GM18870 (cell line): ENCODE data around the gene MACROH2A1.

Experiments
- ATAC-seq: cut with Tn5 transposase; IDR thresholded peaks from one replicate; pipeline ENCODE4 v1.9.1; 2021; ENCODE audit warnings: moderate library complexity; ENCODE audit not compliant: unreplicated experiment

Gene MACROH2A1

DNA sequence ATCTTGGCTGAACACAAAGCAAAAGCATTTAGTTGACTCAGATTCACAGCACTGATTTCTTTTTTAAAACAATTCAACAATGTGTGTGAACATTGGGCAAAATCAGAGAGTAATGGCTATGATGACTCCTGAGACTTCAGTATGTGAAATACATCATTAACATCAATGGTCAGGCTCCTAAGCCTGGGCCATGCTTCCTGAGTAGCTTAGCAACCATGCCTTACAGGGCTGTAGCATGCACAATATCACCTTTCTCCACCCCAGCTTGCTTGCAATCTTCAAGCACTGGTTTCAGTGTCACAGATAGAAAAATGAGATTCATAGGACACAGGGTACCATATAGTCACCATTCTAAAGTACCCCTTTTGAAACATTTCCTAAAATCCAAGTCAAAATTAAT lies 41.3 kb downstream of the MACROH2A1 start:
- ATAC-seq = no peak

DNA sequence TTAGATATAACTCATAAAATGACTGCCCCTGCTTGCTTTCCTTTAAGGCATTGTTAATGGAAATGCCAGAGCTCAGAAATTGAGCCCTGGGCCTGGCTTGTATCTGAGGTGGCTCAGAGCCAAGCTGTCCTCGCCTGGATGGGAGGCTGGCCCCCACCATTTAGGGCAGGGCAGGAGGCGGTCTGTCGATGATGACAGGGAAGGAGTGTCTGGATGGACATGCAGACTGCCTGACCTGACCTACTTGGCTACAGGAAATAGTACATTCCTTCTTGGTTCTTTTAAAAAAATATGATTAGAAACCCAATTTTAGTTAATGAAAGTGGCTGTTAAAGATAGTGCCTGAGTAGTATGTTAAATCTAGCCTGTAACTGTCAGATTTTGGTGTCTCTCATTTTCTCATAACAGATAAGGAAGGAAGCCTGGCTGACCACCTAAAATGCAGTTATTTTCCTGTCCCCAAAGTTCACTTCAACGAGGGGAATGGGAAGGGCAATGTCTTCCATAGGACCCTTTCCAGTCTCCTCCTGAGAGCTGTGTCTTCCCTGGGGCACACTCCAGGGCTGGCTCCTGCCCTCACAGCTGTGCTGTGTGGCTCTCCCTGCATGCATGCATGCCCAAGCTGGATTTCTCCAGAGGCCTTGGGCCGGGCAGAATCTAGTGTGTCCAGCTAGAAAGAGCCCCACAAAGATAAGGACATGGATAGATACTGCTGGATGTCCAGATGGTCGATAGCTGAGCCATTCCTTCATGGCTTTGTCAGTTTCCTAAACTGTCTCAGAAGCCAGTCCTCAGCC lies 42.3 kb downstream of the MACROH2A1 start:
- no peak for ATAC-seq

DNA sequence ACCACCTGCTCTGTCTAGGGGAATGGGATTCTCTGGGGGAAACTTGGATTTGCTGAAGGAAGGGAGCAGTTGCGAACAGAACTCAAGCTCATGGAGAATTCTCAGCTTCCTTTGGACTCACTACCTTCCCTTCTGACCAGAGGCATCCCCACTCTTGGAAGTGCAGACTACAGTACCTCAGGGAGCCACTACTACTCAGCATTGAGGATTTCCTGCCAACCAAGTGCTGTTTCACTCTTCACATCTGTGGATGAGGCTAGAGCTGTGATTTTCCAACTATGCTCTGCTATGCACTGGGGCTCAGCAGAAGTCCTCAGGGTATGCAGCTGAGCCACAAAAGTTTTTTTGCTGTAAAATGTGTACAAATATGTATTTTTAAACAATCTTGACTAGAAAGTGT lies 43.9 kb downstream of the MACROH2A1 start:
- ATAC-seq = no peak

- no peak for ATAC-seq
These were observed 44.9 kb downstream of the MACROH2A1 start for GRCh38 chr5:135353952-135354721.

DNA sequence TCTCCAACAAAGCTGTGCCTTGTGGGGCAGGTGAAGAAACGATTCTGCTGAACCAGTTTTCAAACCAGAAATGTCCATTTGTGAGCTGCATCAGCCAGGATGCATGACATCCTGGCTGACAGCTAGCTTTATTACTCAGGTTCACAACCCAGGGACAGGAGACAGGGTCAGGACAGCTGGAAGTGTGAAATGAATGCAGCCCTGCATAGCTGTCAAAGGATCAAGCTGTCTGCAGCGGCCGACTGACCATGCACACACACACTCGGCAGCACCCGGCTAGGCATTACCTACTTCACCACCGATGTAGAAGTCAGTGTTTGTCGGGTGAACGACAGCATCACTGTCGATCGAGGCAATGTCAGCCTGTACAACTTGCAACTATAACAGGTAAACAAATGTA lies 48.5 kb downstream of the MACROH2A1 start:
- no peak for ATAC-seq

- no peak for ATAC-seq
These were observed 49.1 kb downstream of the MACROH2A1 start for GRCh38 chr5:135349886-135350285.

DNA sequence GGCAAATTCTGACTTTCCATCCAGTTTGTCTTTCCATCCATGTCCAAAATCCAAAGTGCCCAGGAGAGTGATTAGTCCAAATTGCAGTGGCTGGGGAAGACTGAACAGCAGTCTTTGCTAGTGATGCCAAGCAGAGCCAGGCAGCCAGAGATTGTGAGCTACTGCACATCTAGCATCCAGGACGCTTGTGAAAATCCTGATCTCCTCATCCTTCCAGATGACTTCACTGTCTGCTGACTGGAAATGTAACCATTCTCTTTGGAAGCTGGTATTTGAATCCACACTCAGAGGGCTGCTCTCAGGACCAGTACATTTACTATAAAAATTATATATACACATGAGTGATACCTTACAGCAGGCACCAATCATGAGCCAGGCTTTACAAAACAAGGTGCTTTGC lies 49.6 kb downstream of the MACROH2A1 start:
- ATAC-seq = no peak

GRCh38 chr5:135348918-135349317 lies 50.1 kb downstream of the MACROH2A1 start:
- no peak for ATAC-seq

GRCh38 chr5:135347392-135347791 lies 51.6 kb downstream of the MACROH2A1 start:
- no peak for ATAC-seq

DNA sequence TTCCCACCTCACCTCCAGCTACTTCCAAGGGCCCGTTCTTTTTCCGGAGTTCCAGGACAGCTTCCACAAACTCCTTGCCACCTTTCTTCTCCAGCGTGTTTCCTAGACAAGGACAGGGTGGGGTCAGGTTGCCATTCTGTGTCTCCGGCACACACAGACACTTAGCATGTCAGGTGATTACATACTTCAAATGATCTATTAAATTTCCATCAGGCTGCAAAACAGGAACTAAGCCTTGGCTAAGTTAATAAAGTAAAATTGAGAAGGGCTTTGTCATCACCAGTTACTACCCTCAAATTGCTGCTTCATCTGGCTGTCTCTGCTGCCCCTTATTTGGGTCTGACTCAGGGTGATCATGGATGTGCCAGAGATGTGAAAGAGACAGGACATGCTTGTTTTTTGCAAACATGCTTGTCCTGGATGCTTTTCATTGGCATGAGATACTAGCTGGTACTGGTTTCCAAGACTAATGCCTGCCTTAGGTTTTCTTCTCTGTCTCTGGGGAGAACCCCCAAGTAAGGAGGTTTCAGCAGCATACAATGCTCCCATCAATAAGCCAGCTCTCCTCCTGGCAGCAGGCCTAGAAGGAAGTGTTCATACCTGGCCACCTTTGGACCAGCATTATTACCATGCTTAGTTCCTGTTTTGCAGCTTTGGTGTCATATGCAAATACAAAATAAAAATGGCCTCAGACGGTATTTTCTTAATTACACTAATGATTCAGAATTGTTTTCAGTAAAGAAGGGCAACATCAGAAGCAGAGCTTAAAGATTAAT lies 52.9 kb downstream of the MACROH2A1 start:
- no peak for ATAC-seq

GRCh38 chr5:135344349-135344748 lies 54.7 kb downstream of the MACROH2A1 start:
- ATAC-seq = no peak

DNA sequence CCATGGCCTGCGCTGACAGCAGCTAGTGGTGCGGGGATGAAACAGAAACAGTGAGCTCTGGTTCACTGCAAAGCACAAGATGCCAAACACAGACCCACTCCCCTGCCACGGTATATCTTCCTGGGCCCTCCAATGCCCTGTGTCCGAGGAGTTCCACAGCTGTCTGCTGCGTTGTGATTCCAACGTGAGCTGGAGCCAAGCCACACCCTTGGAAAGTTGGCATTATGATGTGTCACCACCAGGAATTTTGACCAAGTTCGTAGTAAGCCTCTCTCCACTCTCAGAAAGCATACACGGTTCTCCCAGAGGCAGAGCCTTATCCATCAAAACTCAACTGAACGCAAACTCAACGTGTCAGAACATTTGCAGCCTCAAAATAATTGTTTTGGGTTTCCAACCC lies 55.6 kb downstream of the MACROH2A1 start:
- ATAC-seq = no peak

- no peak for ATAC-seq
These were observed 56.5 kb downstream of the MACROH2A1 start for GRCh38 chr5:135342551-135342875.

DNA sequence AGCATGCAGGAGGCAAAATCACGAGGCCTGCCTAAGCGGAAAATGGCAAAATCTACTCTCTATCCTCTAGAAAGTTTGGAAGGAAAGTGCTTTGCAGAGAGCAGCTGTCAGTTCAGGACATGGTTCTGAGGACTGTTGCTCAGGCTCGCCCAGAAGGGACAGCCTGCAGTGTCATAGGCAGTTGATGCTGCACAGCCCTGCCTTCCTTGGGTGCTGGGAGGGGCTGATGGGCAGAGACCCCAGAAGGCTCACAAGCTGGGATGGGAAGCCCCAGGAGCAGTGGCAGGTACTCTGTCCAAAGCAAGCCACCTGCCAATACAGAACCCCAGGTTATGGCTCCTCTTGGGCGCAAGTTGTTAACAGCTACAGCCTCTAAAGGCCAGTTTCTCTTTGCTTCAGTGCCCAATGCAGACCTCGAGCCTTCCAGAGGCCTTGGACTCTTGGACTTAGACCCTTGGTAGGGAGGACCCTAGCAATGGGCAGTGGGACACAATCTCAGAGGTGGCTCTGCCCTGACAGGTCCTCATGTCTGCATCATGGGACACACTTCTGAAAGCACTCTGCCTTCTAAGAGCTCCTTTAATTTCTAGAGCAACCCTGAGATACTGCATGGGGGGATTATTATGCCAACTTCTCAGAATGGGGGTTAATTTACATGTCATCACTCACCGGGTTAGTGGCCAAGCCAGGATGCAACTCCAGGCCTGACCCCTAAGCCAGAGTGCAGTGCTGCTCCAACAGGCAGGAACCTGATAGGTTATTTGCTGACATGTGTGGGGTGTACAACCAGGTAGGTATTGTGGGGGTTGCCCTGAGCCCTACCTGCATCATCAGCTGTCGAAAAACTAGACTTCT lies 57.1 kb downstream of the MACROH2A1 start:
- ATAC-seq = no peak

DNA sequence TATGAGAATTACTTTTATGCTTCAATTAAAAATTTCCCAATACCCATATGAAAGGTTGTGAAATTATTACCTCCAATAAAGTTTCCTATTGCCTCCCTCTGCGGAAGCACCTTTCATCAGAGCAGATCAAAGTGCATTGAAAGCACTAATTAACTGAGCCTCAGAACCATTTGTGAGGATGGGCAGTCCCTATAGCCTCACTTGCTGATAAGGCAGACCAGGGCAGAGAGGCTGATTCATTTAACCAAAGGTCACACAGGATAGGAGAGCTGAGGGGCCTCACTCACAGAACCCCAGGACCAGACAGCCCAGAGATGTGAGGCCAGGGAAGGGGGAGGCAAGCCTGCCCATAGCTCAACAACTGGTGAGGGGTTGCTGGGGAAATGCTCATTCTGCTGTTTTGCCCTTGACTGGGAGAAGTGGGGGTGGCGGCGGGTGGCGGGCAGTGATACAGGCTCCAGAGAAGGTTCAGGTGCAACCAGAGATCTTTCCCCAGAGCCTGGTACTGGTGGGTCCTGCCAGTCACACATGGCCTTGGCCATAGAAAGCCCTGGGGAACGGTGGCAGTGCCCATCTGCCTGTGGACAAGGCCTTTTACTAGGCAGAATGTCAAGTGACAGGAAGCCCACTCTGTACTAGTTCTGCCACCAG lies 57.9 kb downstream of the MACROH2A1 start:
- no peak for ATAC-seq

GRCh38 chr5:135340568-135340967 lies 58.5 kb downstream of the MACROH2A1 start:
- no peak for ATAC-seq

- no peak for ATAC-seq
These were observed 59.4 kb downstream of the MACROH2A1 start for GRCh38 chr5:135339623-135340022.

DNA sequence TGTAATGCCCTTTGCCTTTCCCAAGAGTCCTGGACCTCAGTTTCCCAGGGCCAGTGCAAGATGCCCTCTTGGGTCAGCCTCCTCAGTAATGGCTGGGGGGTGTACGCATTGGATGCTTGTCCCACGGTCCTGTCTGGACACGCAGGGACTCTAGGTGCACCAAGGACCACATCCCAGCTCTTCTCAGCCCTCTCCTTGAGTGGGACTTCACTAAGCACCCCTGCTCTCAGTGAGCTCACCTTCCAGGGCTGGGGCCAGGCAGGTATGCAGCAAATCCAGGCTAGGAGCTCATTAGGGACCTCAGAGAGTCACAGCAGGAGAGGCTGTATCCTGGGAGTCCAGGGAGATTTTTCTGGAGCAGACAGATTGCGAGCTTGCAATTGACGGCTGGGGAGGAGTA lies 59.8 kb downstream of the MACROH2A1 start:
- ATAC-seq = no peak

DNA sequence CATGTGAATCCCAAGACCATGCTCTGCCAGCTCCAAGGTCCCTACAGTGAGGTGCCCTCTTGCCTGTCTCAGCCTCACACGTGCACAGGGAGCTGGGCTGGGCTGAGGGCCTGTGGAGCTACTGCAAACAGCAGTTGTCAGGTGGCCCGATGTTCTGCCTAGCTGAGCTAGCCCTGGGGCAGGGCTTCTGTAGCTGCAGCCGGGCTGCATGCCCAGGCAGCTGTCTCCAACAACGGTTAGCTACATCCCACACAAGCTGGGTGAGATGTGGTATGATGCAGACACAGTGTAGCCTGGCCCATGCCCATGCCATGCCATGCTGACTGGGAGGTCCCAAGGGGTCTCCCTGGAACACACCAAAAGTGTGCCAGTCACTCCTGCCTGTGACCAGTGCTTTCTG lies 62.0 kb downstream of the MACROH2A1 start:
- ATAC-seq = no peak
